RKO (cell line): ENCODE data around the gene FYN.
A peak's percentile ranks its signal among the peaks of the same experiment; 100 is the strongest.
"Not testable (repeated sequence)": the region's sequence is repeated elsewhere in the genome, so short reads cannot be mapped to it uniquely, and the experiment has no call there.

Experiments used
- DNase-seq: peaks from one replicate; pipeline ENCODE4 v3.0.0-alpha.2; 2016; ENCODE audit warnings: low spot score

The FYN gene

DNA sequence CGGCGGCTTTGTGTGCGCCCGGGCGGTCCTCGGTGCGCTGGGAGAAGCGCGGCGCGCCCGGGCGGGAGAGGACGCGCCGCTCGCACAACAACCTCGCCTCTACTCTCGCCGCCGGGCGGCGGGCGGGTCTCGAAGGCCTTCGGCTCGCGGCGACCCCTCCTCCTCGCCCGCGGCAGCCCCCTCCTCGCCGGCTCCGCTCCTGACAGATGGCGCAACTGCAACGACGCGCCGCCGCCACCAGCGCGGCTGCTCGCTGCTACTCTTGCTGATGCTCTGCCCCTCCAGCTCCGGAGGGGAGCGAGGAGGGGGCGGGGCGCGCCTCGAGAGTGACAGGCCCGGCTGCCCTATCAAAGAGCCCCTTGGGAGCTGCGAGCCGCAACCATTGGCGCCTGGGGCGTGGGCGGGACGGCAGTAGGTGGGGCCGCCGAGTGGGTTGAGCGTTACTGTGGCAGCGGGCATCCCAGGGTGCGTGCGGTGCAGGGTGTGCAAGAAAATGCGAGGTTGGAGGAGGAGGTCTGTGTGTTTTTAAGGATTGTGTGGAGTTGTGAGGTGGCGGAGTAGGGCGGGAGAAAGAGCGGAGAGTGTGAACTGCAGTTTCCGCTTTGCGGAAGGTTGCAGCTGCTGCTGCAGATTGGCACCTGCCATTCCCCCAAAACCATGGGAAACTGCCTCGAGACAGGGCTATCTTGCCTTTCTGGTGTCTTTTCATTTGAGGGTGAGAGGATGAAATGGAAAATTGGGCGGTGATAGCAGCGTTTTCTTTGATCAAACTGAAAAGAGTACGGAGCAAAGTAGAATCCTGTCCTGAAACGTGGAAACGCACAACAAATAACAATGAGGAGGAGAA, at the start of gene FYN:
FYN (minus strand) TSS at position 275 of the 847 bp plus-strand sequence. CDS start 153,401 bp downstream, outside the sequence.
- DNase-seq = peak; percentile 95

DNA sequence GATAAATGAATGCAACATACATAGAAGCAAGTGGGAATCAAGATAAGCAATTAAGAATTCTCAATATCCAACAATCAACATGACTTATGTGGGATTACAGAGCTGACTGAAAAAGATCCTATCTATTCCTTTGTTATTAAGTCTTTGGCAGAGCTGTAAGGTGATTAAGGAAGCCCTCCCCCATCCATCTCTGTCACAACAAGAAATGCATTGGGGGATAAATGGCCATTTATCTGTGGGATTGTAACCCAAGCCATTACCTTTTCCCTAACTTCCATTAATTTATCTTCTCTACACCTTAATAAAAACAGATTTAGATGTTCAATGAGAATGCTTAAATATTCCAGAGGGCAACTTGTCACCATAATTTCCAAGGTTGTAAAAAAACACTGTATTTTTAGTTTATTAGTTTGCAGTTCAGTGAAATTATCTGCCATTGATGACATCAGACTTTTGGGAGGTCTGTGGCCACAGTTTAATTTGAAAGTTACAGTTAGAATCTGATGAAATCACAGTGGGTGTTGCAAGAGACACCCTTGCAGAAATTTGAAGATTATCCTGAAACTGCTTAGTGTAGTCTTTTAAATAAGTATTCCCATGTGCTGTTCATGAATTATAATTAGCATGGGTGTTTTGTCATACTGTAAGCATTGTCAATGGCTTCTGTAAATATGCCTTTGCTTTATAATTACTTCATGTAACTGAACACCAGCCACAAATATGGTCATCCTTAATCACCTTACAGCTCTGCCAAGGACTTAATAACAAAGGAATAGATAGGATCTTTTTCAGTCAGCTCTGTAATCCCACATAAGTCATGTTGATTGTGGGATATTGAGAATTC, 49.4 kb upstream of the FYN start:
- DNase-seq = no peak

DNA sequence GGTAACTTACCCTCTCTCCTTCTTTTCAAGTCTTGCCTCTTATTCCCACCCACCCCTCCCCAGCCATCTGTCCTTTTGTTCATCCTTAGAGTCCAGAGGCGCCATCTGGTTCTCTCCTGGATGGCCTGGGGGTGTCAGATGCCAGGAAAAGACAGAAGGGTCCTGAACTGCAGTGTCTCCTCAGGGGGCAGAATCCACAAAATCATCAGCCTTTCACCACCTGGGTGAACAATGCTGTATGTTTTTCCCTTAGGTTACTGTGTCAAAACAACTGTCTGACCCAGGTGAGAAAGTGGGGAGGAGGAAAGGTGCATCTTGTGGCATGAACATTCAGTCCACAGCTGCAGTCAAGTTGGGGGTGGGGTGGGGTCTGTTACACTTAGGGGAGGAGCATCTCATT, 47.9 kb upstream of the FYN start:
- no peak for DNase-seq

DNA sequence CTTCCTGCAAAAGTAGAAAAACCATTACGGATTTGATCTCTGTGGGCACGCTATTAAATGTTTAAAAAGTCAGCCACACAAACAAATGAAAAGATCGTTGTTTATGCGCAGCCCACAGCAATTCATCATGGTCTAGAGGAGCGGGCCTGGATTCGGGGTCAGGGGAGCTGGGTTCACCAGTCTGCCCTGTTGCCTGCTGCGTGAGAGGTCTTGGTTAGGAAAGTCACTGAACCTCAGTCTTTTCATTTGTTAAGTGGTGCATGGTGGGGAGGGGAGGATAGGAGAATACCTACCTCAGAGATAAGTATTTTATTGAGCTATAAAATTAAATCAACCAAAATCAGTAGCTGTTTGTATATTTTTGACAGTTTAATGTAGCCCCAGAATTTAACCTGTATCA, 47.3 kb upstream of the FYN start:
- DNase-seq = no peak

DNA sequence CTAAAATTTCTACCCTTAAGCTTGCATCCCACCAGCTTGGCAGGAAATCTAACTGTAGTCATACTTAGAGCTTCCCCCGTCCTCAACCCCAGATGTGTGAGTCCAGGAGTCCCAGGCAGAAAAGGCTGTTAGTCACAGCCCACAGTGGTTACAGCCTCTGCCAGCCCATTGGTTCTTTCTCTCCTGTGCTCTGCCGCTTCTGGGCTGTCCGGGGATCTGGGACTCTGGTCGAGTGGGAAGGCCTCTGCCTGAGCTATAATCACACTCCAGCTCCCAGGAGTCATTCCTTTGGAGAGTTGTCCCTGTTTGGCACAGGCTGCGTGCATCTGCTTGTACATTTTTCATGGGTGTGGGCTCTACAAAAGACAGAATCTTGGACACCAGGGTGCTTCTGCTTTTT, 45.6 kb upstream of the FYN start:
- DNase-seq = peak; percentile 24

DNA sequence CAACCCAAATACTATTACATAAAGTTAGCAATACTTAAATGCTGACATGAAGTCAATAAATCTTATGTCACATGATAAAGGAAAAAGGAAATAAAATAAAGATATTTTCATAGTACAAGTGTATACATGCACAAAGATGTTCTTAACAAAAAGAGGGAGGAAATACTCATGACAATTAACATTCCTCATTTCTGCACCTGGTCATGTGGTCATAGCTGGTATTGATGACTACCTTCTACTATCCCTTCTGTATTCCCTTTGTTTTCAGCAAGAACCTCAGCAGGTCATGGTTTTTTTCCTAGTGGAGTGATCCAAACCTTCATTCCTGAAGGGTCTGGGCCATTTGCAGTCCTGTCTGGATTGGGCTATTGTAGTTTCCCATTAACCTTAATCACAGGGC, 43.5 kb upstream of the FYN start:
- no peak for DNase-seq

DNA sequence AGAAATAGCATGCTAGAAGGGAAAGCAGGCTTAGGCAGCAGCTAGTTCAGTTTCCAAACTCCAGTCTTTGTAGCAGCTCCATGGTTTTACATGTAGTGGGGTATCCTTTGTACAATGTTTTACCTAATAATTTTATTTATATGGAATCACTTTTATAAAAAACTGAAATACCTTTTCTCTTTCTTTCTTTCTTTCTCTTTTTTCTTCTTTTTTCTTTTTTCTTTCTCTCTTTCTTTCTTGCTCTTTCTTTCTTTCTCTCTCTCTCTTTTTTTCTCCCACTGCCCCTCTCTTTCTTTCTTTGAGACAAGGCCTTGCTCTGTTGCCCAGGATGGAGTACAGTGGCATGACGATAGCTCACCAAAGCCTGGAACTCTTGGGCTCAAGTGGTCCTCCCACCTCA, 41.4 kb upstream of the FYN start:
- no peak for DNase-seq

DNA sequence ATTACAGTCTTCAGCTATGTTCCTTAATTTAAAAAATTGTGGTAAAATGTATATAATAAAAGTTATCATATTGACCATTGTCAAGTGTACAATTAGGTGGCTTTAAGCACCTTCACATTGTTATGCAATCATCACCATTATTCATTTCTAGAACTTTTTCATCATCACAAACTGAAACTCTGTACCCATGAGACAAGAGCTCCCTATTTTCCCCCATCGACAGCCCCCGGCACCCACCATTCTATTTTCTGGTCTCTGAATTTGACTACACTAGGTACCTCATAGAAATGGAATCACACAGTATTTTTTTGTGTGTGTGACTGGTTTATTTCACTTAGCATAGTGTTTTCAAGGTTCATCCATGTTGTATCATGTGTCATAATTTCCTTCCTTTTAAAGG, 39.7 kb upstream of the FYN start:
- no peak for DNase-seq

DNA sequence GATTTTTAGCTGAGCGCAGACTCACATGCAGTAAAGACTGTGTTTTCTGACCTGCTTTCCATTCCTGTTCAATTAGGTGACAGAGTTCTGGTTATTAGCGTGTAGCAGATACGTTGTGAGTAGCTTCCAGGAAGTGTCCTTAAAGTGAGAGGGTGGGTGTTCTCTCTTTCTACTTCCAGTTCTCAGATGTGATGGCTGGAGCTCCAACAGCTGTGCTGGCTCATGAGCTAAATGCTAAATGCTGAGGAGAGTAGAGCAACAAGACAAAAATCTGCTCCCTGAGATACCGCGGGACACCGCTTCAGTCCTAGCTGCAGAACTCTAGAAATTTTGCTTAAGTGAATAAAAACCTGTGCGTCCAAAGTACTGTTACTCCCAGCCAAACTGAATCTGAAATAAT, 38.2 kb upstream of the FYN start:
- DNase-seq = no peak

DNA sequence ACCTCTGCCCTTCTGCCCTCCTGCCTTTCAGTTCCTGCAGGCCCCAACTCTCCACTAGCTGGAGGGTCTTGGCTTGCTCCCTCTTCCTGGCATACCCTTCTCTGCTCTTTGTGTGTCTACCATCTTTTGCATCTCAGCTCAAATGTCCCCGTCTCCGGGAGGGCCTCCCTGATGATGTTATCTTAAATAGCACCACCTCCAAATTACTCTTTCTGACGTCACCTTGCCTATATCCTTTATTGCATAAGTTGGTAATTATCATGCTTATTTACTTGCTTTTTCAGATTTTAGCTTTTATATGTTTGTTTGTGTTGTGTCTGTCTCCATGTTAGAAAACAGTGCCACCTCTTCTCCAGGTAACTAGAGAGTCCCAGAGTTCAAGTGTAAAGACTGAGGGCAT, 36.0 kb upstream of the FYN start:
- no peak for DNase-seq

DNA sequence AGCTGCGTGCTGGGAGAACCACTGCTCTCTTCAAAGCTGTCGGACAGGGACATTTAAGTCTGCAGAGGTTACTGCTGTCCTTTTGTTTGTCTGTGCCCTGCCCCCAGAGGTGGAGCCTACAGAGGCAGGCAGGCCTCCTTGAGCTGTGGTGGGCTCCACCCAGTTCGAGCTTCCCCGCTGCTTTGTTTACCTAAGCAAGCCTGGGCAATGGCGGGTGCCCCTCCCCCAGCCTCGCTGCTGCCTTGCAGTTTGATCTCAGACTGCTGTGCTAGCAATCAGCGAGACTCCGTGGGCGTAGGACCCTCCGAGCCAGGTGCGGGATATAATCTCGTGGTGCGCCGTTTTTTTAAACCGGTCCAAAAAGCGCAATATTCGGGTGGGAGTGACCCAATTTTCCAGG, 35.1 kb upstream of the FYN start:
- not testable (repeated sequence) for DNase-seq

DNA sequence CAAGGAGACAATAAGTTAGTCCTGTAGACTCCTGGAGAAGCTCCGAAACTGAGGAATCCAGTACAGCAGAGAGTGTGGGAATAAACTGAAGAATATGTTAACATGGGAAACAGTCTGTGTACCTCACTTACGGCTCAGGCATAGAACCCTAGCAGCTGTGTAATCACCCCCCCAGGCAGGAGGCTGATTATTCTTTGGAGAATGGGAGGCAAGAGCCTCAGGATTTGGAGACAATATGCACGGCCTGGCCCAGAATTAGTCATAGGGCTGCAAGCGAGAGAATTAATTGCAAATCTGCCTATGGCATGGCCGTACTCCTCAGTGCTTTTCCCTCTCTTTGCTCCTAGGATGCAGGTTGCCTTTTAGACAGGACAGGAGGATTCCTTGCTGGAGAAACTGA, 27.5 kb upstream of the FYN start:
- DNase-seq = no peak

DNA sequence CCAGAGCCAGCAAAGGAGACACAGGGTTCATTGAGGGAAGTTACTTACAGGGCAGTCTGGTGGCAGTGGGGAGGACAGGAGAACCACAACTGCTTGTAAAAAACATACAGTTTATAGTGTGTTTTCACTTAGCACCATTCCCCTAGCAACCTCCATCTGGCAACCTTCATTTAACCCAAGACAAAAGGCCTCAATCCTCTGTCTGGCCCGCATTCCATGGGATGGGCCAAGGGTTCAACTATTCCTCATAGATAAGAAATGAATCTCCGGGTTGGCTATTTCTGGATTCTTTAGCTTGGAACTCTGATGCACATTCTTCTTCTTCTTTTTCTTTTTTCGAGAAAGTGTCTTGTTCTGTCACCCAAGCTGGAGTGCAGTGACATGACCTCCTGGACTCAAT, 26.3 kb upstream of the FYN start:
- no peak for DNase-seq

DNA sequence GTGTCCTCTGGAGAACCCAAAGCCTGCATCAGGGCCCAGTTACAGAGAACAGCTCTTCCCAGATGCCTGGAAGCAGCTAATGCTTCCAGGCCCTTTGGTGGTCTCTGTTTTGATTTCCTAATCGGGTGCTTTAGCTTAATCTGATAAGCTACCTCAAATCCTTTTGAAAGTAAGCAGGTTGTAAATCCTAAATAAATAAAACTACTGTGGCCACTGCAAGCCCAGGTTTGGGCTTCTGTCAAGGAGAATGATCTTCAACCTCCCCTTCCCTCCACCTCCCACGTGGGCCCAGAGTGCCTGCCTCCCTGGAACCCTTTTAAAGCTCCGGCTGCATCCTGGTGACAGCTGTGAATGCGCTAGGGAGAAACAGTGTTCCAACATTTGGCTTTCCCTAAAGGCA, 25.2 kb upstream of the FYN start:
- DNase-seq = no peak

DNA sequence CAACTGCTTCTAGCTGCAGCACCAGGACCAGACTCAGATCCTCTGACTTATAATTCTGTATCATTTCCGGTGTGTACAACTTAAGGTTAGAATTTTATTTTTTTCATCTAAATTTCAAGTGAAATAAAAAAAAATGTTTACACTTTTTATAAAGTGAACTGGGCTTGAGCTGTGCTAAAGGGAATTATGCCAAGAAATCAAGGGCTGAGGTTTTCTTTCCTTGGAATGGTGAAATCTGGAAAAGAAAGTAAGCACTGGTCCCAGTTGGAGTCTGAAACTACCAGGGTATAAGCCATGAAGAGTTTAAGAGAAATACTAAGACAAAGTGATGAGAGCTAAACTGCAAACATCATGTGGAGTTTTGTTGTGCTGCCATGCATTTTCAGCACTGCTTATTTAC, 21.7 kb upstream of the FYN start:
- DNase-seq = no peak

DNA sequence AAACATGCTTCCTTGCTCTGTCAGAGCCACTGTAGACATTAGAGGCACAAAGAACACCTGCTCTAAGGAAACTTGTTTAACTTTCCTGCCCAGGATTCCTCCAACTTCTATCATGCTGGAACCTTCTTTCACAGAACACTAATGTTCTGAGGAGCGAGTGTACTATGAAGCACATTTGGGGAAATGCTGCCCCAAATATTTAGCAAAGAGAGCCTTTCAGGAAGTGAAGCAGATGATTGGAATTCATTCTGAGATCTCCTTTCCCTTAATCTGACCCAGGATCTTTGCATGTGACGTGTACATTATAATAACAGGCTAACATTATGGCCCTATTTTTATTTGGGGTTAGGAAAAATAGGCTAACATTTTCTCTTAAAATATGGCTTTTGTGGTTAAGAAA, 21.0 kb upstream of the FYN start:
- no peak for DNase-seq

DNA sequence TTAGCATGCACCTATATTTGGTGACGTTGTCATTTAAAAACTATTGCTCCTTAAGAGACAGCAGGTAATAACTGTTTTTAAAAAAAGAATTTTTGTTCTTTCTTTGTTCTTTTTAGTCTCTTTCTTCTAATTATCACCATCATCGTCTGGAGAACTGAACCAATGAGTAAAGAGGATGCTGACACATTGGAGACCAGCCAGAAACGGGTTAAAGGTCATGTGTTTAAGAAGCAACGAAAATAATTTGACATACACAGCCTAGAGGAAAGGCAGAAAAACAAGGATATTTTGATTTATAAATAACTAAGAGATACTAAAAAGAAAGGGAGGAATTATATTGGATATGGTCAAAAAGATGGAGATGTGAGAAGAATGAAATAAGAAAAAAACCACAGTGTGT, 19.2 kb upstream of the FYN start:
- no peak for DNase-seq

DNA sequence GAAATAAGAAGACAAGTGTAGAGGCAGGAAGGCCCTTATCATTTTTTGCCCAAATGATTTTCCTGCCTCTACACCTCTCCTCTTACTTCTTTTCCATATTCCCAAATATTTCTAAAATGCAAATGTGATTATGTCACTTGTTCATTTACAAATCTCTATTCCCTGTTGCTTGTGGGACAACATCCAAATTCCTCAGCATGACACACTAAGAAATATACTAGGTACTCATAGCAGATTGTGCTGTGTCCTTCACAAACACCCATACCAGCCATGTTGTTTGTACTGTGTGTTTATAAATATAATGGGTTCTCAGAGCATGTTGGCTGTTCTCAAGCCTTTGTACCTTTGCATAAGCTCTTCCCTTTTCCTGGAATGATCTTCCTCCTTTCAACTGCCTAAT, 17.7 kb upstream of the FYN start:
- DNase-seq = no peak

DNA sequence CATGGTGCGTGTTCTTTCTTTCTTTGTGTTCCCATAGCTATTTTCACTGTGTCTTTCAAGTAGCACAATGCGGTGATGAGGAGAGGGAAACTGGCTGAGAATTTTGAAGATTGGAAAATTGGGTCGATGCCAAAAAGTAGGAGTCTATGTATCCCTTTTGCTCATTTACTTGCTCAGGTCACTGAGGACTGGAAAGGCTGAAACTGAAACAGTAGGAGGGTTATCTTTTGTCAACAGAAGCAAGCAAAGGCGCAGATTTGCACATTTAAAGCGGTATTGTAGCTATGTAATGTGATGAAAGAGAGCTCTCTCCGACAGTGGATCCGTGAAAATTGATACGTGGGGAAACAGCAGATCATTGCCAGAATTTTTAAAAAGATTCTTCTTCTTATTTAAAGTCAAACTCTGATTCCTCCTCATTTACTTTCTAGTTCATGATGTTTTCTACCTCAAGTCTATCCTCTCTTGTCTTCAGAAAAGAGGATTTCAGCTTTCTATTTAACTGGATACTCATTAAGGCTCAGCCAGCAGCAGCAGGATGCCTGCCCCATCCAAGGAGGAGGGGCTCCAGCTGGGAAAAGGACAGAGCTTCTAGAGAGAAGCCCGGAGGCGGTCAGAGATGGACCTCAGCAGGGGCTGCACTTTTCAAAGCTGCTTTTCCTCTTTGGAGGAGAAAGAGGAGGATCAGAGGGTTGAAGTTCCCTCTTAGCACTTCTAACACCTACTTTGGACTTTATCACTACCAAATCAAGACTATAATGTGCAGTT, 15.9 kb upstream of the FYN start:
- no peak for DNase-seq

DNA sequence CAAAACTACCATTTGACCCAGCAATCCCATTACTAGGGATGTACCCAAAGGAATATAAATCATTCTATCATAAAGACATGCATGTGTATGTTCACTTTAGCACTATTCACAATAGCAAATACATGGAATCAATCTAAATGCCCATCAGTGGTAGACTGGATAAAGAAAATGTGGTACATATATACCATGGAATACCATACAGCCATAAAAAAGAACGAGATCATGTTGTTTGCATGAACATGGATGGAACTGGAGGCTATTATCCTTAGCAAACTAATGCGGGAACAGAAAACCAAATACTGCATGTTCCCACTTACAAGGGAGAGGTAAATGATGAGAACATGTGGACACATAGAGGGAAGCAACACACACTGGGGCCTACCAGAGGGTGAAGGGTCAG, 13.5 kb upstream of the FYN start:
- DNase-seq = not testable (repeated sequence)

DNA sequence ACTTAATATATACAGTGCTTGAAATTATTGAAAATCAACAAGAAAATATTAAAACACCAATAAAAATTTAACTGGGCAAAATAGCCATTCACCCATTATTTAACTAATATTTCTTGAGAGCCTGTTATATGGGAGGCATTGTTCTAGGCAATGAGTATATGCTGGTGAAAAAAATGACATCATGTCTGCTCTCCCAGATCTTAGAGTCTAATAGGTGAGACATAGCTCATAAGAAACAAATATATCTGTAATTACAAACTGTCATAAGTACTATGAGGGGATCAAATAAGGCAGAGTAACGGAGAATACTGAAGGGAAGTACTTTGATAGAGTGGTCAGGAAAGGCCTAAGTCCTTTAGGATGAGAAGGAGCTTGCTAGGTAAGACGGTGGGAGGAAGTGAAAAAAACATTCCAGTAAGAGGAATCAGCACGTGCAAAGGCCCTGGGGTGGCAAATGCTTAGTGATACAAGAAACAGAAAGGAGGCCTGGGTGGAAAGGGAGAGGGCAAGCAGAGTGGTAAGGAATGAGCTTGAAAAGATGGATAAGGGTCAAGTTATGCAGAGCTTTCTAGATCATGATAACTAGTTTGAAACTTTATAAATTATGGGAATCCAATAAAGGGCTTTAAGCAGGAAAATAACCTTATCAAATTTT, 12.2 kb upstream of the FYN start:
- DNase-seq = no peak

DNA sequence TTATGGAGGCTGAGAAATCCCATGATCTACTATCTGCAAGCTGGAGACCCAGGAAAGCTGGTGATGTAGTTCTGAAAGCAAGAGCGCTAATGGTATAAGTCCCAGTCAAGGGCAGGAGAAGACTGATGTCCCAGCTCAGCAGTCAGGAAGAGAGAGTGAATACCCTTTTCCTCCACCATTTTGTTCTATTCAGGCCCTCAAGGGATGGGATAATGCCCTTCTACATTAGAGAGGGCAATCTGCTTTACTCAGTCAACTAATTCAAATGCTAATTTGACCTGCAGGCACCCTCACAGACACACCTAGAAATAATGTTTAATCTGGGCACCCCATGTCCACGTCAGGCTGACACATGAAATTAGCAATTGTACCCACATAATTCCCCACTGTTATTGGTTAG, 10.8 kb upstream of the FYN start:
- DNase-seq = no peak
